ENCODE measurements around the gene PDZRN3.

DNA sequence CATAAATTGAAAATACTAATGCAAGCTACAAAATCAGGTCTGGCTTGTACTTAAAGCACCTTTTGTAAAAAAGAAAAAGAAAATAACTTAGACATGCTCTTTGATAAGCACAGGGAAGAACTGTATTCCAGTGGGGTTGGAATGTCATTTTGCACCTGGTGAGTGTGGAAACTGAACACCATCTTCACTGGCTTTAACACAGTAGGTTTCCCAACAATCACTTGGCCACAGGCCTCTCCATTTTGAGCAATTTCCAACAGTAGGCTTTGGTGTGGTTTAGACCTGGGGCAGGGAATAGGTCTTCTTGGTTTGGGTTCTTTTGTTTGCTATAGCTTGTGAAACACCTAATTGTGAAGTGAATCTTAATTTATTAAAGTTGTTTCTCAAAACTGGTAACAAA lies 18.9 kb downstream of the PDZRN3 start:
- TF ChIP-seq CTCF (IDR thresholded peaks at IDR 0.05 in 2 of 3, conservative IDR thresholded peaks at IDR 0.05 in 1 of 3; ENCODE audit: borderline replicate concordance in 1 of 3, insufficient read depth in 1 of 3, low read depth in 2 of 3, low read length in 2 of 3): no peak
- no peak for TF ChIP-seq SIN3A (IDR thresholded peaks at IDR 0.05; ENCODE audit: low read depth)
- TF ChIP-seq EZH2phosphoT487 (IDR thresholded peaks at IDR 0.05; ENCODE audit: borderline replicate concordance): no peak
- no peak for TF ChIP-seq EGR1 (IDR thresholded peaks at IDR 0.05; ENCODE audit: low read depth)
- no peak for TF ChIP-seq TCF7L2 (IDR thresholded peaks at IDR 0.05; ENCODE audit: borderline replicate concordance, extremely low read depth, insufficient read depth, insufficient read length)
- no peak for TF ChIP-seq POLR2AphosphoS5 (IDR thresholded peaks at IDR 0.05; ENCODE audit: low read depth, low read length)
- no peak for TF ChIP-seq RAD21 (IDR thresholded peaks at IDR 0.05; ENCODE audit: low read depth)
- TF ChIP-seq POLR2A (IDR thresholded peaks at IDR 0.05; ENCODE audit: borderline replicate concordance, extremely low read depth, insufficient read depth, insufficient read length): no peak
- TF ChIP-seq CBX3 (IDR thresholded peaks at IDR 0.05; ENCODE audit: low read depth): no peak
- no peak for TF ChIP-seq CEBPB (IDR thresholded peaks at IDR 0.05; ENCODE audit: low read depth)
- TF ChIP-seq YY1 (IDR thresholded peaks at IDR 0.05; ENCODE audit: extremely low read depth, insufficient replicate concordance, low read depth, low read length): no peak
- TF ChIP-seq EZH2 (IDR thresholded peaks at IDR 0.05): no peak
- no peak for TF ChIP-seq FOSL1 (IDR thresholded peaks at IDR 0.05; ENCODE audit: low read depth)

Measured in HCT116 (cell line).